OCI-M1 (cell line): ENCODE results near the gene STX12.
"Not testable (repeated sequence)": the region's sequence is repeated elsewhere in the genome, so short reads cannot be mapped to it uniquely, and the experiment has no call there.

ENCODE experiments used
- DNase-seq: peaks from one replicate; lab custom pipeline; 2025; lab: John Stamatoyannopoulos, UW

STX12 gene

DNA sequence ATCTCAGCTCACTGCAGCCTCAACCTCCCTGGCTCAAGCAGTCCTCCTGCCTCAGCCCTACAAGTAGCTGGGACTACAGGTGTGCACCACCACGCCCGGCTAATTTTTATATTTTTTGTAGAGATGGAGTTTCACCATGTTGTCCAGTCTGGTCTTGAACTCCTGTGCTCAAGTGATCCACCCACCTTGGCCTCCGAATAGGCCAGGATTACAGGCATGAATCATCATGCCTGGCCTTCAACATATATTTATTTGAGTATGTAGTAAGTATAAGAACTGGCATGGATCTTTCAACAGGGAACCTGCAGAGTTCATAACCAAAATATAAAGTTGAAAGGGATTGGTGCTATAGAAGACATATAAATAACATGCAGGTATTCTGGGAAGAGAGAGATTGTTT, 2.3 kb downstream of the STX12 start:
- DNase-seq = not testable (repeated sequence)

DNA sequence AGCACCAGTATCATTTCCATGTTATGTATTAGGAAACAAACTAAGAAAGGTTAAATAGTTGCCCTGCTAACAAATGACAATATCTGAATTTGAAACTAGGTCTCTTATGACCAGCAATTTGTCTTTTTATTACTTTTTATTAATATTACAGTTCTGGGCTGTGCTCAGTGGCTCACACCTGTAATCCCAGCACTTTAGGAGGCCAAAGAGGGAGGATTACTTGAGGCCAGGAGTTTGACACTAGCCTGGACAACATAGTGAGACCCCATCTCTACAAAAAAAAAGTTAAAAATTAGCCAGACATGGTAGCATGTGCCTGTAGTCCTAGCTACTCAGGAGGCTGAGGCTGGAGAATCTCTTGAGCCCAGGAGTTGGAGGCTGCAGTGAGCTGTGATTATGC, 3.3 kb downstream of the STX12 start:
- DNase-seq = not testable (repeated sequence)

DNA sequence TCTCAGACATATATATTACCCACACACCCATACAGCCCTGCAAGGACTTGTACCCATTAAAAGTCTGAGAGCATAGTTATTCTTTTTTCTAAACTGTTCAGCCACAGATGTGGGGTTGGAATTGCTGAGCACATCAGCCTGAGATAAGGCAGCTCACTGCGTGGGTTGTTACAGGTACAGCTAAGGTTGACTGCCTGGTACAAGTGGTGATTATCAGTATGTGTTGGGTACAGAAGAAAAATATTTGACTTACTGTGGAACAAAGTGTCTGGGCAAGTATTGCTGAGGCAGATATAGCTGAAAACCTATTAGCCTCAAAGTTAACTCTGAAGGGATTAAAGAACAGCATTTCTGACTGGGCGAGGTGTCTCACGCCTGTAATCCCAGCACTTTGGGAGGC, 5.0 kb downstream of the STX12 start:
- DNase-seq = no peak

DNA sequence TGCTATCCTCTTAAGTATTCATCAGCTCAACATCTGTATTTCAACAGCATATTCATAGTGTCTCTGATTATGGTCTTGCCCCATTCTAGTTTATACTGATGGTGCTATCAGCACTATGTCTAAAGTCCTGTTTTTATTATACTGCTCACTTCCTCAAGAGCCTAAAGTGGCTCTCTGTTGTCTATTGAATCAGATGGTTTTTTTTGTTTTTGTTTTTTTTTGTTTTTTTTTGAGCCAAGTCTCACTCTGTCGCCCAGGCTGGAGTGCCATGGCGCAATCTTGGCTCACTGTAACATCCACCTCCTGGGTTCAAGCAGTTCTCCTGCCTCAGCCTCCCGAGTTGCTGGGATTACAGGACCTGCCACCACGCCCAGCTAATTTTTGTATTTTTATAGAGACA, 6.1 kb downstream of the STX12 start:
- no peak for DNase-seq

DNA sequence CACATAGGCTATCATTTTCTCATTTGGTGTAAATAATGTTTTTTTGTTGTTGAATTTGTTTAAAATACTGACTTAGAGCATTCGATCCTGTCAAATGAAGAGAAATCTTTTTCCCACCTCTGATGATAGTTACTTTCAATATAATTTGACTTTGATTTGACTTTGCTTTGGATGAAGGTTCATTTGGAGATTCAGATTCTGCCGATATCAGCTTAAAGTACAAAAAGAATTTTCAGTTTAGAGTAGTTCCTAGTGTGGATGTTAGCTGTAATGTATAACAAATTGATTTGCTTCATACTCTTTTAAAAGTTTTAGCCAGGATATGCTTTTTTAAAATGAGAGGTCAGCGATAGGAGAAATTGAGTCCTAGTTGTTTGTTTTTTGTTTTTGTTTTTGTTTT, 9.9 kb downstream of the STX12 start:
- DNase-seq = no peak

DNA sequence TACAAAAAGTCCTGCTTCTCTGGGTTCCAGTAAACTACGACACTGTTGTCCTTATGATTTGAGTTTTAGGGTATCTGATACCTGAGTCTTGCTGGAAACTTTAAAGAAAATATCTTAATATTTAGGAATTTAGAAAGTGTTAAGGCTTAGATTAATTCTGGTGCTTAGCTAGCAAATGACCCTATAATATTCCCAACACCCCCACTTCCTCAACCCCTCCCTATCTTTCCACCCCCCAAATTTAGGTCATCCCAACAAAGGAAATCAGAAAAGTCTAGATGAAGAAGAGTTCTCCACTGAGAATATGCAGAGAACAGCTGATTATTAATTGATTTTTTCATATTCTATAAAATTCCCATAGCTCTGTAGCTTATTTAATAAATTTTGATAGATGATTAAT, 11.7 kb downstream of the STX12 start:
- DNase-seq = no peak

DNA sequence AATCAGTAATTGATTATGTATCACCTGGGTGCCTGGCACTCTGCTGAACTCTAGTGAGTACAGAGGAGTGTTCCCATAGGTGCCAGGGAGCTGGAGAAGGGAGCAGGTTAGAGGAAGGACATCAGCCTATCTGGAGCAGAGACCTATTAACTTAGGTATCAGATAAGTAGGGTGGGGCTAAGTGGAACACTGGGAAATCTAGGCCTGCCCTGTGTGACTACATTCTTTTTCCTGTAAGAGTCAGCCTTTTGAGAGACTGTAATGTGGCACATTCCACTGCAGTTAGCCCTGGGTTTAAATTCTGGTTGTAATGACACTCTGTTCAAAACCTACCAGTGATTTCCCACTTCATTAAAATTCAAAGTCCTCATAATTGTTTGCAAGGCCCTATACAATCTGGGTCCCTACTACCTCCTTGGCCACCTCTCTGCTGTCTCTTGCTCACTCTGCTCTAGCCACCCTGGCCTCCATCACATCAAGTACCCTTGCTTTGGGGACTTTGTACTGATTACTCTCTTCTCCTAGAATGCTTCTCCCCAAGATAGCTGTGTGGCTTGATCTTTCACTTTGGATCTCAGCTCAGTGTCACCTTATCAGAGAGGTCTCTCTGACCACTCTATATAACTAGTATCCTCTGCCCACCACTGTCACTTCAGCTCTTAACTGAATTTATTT, 12.9 kb downstream of the STX12 start:
- DNase-seq = peak; percentile 22

DNA sequence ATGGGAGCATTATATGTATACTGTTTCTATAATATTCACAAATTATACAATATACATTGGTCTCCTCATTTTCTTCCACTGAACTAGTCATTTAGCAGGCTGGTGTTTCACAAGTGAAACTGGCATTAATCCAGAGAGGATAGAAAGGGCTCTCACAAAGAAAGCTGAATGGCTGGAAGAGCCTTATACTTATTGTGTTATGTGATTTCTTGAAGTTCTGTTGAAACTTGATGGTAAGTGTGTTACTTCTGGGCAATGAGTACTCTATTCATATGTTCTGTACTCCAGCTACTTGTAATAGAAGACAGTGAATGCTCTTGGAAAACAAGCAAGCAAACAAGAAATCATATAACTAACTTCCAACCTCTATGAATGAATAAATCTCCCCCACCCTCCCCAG, 14.9 kb downstream of the STX12 start:
- peak; percentile 37 for DNase-seq

DNA sequence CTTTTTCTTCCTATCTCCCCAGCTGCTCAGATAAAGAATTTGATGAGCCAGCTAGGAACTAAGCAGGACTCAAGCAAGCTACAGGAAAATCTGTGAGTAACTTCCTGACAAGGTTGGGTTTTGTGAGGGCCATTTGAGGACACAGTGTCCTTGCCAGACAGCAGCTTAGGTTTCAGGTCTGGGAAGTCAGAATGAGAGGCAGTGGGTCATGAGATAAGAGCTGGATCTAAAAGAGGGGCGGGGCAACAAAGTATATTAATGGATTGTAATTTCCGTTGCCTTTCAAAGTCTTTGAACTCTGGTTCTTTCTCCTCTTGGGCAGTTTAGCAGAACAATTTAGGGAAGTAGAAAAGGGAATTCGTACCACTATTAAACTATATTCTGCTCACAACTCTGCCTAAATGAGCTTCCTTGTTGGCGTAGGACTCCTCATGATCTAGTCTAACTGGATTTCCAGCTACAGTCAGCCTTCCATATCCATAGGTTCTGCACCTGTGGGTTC, 16.6 kb downstream of the STX12 start:
- peak; percentile 91 for DNase-seq

DNA sequence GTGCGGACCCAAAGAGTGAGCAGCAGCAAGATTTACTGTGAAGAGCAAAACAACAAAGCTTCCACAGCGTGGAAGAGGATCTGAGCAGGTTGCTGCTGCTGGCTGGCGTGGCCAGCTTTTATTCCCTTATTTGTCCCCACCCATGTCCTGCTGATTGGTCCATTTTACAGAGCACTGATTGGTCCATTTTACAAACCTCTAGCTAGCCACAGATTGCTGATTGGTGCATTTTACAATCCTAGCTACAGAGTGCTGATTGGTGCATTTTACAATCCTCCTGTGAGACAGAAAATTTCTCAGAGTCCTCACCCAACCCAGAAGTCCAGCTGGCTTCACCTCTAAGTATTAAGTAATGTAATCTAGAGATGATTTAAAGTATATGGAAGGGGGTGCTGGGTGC, 17.3 kb downstream of the STX12 start:
- DNase-seq = peak; percentile 8

DNA sequence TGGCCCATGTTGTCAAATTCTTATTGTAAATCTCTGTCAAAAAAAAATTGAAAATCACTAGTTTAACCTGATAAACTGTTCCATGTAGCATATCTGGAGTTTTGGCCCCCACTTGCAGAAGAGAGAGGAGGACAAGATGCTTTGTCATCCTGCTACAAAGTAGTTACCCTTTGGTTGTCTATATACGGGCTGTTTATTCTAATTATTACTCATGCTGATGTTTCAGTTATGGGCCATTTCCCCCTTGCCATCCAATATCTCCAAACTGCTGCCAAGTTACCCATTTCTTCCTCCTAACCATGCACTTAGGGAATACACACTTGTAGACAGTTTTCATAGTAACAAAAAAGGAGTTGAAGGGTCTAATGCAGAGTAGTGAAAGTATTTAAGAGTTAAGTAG, 22.6 kb downstream of the STX12 start:
- no peak for DNase-seq

DNA sequence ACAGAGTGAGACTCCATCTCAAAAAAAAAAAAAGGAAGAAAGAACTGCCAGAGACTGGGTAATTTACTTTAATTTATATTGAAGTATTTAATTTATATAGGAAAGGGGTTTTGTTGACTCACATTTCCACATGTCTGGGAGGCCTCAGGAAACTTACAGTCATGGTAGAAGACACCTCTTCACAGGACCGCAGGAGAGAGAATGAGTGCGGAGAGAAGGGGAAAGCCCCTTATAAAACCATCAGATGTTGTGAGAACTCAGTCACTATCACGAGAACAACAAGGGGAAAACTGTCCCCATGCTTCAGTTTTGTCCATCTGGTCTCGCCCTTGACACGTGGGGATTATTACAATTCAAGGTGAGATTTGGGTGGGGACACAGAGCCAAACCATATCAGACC, 31.8 kb downstream of the STX12 start:
- no peak for DNase-seq

DNA sequence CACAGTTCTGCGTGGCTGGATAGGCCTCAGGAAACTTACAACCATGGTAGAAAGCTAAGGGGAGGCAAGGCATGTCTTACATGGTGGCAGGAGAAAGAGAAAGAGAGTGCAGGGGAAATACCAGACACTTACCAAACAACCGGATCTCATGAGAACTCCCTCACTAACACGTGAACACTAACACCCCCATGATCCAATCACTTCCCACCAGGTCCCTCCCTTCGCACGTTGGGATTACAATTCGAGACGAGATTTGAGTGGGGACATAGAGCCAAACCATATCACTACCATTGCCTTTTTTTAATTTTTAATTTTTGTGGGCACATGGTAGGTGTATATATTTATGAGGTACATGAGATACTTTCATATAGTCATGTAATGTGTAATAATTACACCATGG, 33.7 kb downstream of the STX12 start:
- no peak for DNase-seq

DNA sequence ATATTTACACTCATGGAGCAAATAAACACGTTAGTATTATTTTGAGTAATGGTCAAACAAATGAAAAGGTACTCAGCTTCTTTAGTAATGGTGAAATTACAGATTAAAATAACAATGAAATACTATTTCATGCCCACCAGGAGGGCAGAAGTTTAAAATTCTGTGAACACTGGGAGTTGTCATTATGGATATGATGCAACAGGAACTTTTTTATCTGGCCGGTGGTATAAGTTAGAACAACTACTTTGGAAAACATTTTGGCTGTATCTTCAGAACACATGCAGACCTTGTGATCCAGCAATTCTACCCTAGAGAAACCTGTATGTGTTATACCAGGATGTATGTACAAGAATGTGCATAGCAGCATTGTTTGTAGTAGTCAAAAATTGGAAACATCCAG, 34.4 kb downstream of the STX12 start:
- DNase-seq = peak; percentile 30

DNA sequence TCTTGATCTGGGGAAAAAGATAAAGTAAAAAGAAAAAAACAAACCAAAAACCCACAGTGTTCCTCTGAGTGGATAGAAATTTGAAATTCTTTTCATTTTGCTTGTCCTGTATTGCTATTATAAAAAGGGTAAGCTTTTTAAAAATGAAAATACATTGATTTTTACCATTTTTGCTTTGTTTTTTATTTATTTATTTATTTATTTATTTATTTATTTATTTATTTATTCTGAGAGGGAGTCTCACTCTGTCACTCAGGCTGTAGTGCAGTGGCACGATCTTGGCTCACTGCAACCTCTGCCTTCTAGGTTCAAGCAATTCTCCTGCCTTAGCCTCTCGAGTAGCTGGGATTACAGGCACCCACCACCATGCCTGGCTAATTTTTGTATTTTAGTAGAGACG, 35.1 kb downstream of the STX12 start:
- not testable (repeated sequence) for DNase-seq

DNA sequence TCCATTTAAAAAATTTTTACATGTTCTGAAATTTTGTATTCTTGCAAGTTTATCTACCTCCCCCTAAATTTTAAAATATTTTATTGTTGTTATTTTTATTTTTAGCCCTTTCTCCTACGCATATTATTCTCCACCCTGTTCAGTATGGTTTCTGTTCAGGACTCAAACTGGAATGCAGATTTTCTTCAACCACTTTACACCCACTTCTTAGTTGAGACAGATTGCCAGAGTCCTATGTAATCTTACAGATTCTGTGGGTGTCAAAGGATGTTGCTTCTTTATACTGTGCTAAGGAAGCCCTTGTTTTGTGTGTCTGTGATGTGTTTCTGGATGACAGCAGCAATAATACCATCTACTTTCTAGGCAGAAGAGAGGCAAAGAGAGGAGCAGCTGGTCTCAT, 36.9 kb downstream of the STX12 start:
- DNase-seq = no peak

DNA sequence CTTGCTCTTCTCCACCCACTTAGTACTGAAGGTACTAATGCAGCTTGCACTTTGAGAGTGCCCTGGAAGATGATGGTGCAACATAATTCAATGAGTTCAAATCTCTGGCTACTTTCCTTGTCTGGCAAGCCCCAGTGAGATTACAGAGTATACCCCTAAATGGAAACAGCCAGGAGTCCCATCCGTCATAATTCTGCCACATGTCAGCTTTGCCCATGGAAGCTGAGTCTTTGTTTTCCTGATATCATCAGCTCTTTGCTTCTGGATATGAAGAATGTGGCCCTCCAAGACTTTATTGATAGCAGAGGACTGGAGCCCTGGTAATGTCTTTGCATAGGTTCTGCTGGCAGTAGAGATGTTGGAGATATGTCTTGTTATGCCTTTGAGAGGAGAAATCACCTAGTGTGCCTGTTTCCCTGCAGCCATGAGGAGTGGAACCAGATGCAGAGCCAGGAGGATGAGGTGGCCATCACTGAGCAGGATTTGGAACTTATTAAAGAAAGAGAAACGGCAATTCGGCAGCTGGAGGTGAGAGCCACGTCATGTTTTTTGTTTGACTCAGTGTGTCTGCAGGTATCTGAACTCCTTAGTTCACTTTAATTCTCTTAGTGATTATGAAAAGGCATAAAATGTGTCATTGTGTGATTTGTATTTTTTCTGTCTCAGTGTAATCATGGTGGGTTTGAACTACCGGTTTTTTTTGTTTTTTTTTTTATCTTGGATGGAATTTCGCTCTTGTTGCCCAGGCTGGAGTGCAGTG, 38.9 kb downstream of the STX12 start:
- no peak for DNase-seq

DNA sequence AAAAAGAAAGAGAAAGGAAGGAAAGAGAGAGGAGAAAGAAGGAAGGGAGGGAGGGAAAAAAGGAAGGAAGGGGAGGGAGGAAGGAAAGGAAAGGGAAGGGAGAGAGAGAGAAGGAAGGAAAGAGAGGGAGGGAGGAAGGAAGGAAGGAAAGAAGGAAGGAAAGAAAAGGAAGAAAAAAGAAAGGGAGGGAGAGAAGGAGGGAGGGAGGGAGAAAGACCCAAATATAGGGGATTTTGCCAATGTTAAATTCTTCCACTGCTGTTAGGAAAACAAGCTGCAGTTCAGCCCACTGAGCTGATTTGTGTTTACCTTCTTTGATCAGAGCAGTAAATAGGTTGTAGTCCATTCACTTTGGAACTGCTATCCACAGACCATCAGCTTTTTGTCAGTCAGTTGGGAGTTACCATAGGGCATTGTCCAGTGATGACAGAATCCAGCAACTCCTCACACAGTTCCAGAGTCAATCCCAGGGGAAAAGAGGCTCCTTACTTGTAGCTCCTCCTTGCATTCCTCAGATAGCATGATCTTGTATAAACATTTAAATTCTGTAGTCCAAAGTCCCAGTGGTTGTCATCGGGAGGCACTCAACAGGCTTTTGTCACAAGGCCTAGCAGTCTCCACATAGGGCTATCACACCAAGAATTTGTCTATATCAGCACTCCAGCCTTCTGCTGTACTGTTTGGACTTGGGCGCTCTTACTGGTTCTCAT, 44.1 kb downstream of the STX12 start:
- no peak for DNase-seq

DNA sequence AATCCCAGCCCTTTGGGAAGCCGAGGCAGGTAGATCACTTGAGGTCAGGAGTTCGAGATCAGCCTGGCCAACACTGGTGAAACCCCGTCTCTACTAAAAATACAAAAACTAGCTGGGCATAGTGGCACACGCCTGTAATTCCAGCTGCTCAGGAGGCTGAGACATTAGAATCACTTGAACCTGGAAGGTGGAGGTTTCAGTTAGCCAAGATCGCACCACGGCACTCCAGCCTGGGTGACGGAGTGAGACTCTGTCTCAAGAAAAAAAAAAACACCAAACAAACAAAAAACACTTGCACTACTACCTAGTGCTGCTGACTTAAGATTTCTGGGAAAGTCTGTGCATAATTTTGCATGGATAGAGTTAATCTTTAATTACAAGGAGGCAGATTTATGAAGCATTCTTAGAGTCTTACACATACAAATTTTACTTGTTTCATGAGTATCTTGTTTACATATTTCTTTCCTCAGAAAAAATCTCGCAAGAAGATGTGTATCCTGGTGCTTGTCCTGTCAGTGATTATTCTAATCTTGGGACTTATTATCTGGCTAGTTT, 48.8 kb downstream of the STX12 start:
- no peak for DNase-seq

DNA sequence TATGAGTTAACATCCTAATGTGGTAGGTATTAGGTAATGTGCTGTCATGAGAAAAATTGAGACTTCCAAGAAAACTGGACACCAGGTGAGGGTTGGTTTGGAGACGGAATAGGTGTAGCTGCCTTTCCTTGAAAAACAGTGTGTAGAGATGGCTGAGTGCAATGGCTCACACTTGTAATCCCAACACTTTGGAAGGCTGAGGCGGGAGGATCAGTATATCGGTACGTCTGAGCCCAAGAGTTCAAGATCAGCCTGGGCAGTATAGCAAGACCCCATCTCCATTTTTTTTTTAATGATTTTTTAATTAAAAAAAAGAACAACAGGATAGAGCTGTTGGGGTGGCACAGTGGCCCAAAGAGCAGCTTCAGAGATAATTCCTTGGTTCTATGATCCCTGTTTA, 50.8 kb downstream of the STX12 start:
- DNase-seq = no peak

DNA sequence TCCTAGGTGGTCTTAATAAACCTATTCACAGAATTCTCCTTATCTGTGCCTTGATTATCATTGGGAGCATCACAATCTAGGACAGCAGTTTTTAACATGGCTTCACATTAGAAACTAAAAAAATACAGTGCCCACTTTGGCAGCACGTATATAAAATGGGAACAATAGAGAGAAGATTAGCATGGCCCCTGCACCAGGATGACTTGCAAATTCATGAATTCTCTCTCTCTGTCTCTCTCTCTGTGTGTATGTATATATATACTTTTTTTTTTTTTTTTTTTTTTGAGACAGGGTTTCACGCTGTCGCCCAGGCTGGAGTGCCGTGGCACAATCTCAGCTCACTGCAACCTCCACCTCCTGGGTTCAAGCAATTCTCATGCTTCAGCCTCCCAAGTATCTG, 51.4 kb downstream of the STX12 start:
- no peak for DNase-seq

DNA sequence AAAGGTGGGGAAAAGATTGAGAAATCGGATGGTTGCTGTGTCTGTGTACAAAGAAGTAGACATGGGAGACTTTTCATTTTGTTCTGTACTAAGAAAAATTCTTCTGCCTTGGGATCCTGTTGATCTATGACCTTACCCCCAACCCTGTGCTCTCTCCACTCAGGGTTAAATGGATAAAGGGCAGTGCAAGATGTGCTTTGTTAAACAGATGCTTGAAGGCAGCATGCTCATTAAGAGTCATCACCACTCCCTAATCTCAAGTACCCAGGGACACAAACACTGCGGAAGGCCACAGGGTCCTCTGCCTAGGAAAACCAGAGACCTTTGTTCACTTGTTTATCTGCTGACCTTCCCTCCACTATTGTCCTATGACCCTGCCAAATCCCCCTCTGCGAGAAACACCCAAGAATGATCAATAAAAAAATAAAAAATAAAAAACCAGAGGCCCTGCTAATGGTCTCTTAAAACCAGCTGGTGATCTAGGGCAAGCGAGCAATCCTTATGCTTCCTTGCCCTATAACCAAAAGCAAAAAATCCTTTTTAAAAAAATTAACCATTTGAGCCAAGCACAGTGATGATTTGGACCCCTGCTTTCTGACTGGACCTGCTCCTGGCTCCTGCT, 56.4 kb downstream of the STX12 start:
- not testable (repeated sequence) for DNase-seq
